GM19463 (cell line): ENCODE measurements around the gene OR2S2.

Source experiments
- ATAC-seq: cut with Tn5 transposase; IDR thresholded peaks from one replicate; pipeline ENCODE4 v1.9.1; 2021; ENCODE audit warnings: mild to moderate bottlenecking, moderate library complexity; ENCODE audit not compliant: unreplicated experiment

Gene OR2S2

DNA sequence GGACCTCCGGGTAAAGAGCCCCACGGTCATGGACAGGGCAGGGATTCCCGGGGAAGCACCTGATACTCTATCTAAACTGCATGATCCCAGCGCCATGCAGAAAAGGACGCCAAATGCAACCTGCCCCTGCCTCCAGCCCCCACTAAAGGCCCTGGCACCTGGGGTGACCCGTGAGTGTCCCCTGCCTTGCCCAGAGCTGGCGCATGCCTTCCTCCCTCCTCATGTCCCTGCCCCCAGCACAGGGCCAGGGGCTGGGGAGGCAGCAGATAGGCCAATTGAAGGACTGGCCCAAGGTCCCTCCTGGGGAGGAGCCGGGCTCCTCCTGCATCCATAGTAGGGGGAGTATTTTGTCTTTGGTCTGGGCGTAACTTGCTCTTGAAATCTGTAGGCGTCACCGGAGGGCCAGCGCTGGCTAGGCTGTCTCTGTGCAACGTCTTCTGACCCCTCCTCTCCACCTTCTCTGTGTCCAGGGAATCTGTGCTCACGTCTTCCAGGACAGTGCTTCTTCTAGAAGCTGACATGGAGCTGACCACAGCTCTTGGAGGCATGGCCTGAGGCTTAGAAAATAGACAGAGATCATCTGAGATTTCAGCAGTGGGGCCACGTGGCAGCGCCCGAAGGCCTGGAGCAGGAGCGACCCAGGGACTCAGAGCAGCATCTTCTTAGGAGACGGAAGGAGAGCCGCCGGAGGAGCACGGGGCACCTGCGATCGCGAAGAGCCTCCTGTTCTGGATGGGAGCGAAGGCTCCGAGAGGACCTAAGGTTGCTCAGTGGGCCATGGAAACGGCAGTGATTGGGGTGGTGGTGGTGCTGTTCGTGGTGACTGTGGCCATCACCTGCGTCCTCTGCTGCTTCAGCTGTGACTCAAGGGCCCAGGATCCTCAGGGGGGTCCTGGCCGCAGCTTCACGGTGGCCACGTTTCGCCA, 48.0 kb downstream of the OR2S2 start:
- ATAC-seq: no peak

- ATAC-seq: no peak
These were observed 48.7 kb downstream of the OR2S2 start, which contains the start of gene SPAAR for GRCh38 chr9:35909274-35909673. Gene SPAAR, plus strand, starts transcription at chr9:35909490. Its CDS starts 974 bp downstream, at chr9:35910464.

- ATAC-seq: no peak
These were observed 49.3 kb downstream of the OR2S2 start for GRCh38 chr9:35908504-35909125.

- ATAC-seq: no peak
These were observed 50.0 kb downstream of the OR2S2 start for GRCh38 chr9:35907711-35908503.
